A549 (cell line): Measurements from ENCODE around the gene RAB1B.

Experiments used
- BHLHE40 ChIP-seq: IDR thresholded peaks from 2 replicates; pipeline ENCODE4 v1.6.1; 2012; ENCODE audit warnings: low read depth, low read length, inconsistent platforms
- CHD4 ChIP-seq: fragments of 200-600 bp; sonication (generic); IDR thresholded peaks from 2 replicates; pipeline ENCODE4 v1.6.1; 2016; ENCODE audit warnings: antibody characterized with exemption, mild to moderate bottlenecking, borderline replicate concordance
- EHMT2 ChIP-seq: fragments of 200-600 bp; sonication (generic); IDR thresholded peaks from 2 replicates; pipeline ENCODE4 v1.6.1; 2016; ENCODE audit warnings: antibody characterized with exemption, low read depth, mild to moderate bottlenecking, moderate library complexity
- JUN ChIP-seq, 2 experiments: fragments of >200 bp; sonication (Bioruptor Twin); formaldehyde crosslinking; IDR thresholded peaks; 2 replicates in 1 of 2; 3 replicates in 1 of 2; pipeline ENCODE4 v1.6.1; 2016 to 2017
- KDM1A ChIP-seq: fragments of 200-600 bp; sonication (generic); IDR thresholded peaks from 2 replicates; pipeline ENCODE4 v1.6.1; 2016; ENCODE audit warnings: low read depth, mild to moderate bottlenecking
- POLR2A ChIP-seq: IDR thresholded peaks from 2 replicates; pipeline ENCODE4 v1.6.1; 2012; ENCODE audit warnings: mild to moderate bottlenecking, low read length
- RAD21 ChIP-seq, 2 experiments: fragments of >200 bp in 1 of 2; sonication (Bioruptor Twin) in 1 of 2; formaldehyde crosslinking in 1 of 2; IDR thresholded peaks in 1 of 2; conservative IDR thresholded peaks in 1 of 2; 2 replicates in 1 of 2; 3 replicates in 1 of 2; pipeline ENCODE4 v1.6.1; 2012 to 2018; ENCODE audit warnings: inconsistent platforms in 1 of 2
- SMC3 ChIP-seq: fragments of >200 bp; sonication (Bioruptor Twin); formaldehyde crosslinking; IDR thresholded peaks from 3 replicates; pipeline ENCODE4 v1.6.1; 2018; ENCODE audit warnings: inconsistent platforms
- ZNF302 ChIP-seq: fragments of 250-450 bp; sonication (Bioruptor Pico); IDR thresholded peaks from 2 replicates; pipeline ENCODE4 v1.9.0; 2021; ENCODE audit warnings: inconsistent platforms, mild to moderate bottlenecking, moderate library complexity
- TF ChIP-seq, protein P1 (sequence below): fragments of >200 bp; sonication (Bioruptor Twin); formaldehyde crosslinking; IDR thresholded peaks from 3 replicates; pipeline ENCODE4 v1.5.1; 2016
- TF ChIP-seq, protein P2 (sequence below): fragments of 200-600 bp; sonication (generic); IDR thresholded peaks from 2 replicates; pipeline ENCODE4 v1.6.1; 2016; ENCODE audit warnings: antibody characterized with exemption, mild to moderate bottlenecking, moderate library complexity

DNA sequence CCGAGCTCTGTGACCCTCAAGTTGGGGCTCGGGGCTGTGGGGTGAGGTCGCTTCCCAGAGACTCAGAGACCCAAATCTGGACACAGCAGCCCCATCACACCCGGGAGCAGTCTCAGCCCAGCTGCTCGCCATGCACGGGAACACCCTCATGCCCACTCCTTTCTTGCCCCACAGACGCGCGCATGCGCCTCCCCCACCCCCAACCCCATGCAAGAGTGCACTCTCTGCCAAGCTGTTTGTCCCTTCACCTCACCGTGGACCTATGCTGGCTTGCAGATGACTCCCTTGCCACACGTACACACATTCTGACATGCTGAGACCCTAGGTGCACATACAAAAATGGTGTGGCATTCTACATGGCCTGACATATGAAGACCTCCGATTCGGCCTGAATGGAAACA lies 48.9 kb downstream of the RAB1B start:
- TF ChIP-seq POLR2A: no peak
- TF ChIP-seq, protein P1, sequence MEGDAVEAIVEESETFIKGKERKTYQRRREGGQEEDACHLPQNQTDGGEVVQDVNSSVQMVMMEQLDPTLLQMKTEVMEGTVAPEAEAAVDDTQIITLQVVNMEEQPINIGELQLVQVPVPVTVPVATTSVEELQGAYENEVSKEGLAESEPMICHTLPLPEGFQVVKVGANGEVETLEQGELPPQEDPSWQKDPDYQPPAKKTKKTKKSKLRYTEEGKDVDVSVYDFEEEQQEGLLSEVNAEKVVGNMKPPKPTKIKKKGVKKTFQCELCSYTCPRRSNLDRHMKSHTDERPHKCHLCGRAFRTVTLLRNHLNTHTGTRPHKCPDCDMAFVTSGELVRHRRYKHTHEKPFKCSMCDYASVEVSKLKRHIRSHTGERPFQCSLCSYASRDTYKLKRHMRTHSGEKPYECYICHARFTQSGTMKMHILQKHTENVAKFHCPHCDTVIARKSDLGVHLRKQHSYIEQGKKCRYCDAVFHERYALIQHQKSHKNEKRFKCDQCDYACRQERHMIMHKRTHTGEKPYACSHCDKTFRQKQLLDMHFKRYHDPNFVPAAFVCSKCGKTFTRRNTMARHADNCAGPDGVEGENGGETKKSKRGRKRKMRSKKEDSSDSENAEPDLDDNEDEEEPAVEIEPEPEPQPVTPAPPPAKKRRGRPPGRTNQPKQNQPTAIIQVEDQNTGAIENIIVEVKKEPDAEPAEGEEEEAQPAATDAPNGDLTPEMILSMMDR: no peak
- TF ChIP-seq, protein P2, sequence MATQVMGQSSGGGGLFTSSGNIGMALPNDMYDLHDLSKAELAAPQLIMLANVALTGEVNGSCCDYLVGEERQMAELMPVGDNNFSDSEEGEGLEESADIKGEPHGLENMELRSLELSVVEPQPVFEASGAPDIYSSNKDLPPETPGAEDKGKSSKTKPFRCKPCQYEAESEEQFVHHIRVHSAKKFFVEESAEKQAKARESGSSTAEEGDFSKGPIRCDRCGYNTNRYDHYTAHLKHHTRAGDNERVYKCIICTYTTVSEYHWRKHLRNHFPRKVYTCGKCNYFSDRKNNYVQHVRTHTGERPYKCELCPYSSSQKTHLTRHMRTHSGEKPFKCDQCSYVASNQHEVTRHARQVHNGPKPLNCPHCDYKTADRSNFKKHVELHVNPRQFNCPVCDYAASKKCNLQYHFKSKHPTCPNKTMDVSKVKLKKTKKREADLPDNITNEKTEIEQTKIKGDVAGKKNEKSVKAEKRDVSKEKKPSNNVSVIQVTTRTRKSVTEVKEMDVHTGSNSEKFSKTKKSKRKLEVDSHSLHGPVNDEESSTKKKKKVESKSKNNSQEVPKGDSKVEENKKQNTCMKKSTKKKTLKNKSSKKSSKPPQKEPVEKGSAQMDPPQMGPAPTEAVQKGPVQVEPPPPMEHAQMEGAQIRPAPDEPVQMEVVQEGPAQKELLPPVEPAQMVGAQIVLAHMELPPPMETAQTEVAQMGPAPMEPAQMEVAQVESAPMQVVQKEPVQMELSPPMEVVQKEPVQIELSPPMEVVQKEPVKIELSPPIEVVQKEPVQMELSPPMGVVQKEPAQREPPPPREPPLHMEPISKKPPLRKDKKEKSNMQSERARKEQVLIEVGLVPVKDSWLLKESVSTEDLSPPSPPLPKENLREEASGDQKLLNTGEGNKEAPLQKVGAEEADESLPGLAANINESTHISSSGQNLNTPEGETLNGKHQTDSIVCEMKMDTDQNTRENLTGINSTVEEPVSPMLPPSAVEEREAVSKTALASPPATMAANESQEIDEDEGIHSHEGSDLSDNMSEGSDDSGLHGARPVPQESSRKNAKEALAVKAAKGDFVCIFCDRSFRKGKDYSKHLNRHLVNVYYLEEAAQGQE: no peak
- no peak for TF ChIP-seq ZNF302 (CRISPR knock-in tag)
- TF ChIP-seq CHD4: no peak
- no peak for TF ChIP-seq SMC3
- TF ChIP-seq JUN (IDR thresholded peaks at IDR 0.05): no peak
- TF ChIP-seq EHMT2: no peak
- no peak for TF ChIP-seq KDM1A
- TF ChIP-seq RAD21 (conservative IDR thresholded peaks at IDR 0.05 in 1 of 2, IDR thresholded peaks at IDR 0.05 in 1 of 2): no peak
- TF ChIP-seq BHLHE40: no peak
